Pancreas (tissue), 10 donors: ENCODE data around the gene PIGO. TPM values are rescaled to one million over a fixed set of nuclear protein-coding genes. Genes with fewer than 3 reads are reported as not detected.

ENCODE experiments used
- ATAC-seq, 4 donors: fragments of 200-7000 bp; cut with Tn5 transposase; one replicate each; pipeline versions ENCODE4 v1.8.0 to v1.9.1; 2020; ENCODE audit warnings: mild to moderate bottlenecking in 4 of 4, moderate library complexity in 4 of 4
- DNase-seq, 6 donors: peaks; one replicate each; pipeline ENCODE4 v3.0.0-alpha.2; 2020
- FAIRE-seq: peaks from 2 replicates; lab custom pipeline; 2012; peaks lifted over from hg19 to GRCh38; lab: Jason Lieb, UNC
- H3K27ac ChIP-seq, 4 donors: fragments of 200-600 bp; sonication (generic); 1 replicate in 3 of 4; 2 replicates in 1 of 4; pipeline versions ENCODE4 v1.5.0 to v1.8.0; 2020
- H3K27me3 ChIP-seq, 4 donors: fragments of 200-600 bp; one replicate each; pipeline ENCODE4 v1.8.0; 2021
- H3K36me3 ChIP-seq, 3 donors: fragments of 200-600 bp; sonication (generic) in 1 of 3; one replicate each; pipeline versions ENCODE4 v1.5.0 to v1.8.0; 2020 to 2021
- H3K4me1 ChIP-seq, 3 donors: fragments of 200-600 bp; one replicate each; pipeline ENCODE4 v1.8.0; 2021
- H3K4me3 ChIP-seq, 4 donors: fragments of 200-600 bp; sonication (generic) in 2 of 4; one replicate each; pipeline versions ENCODE4 v1.5.0 to v1.8.0; 2020 to 2021
- H3K9me3 ChIP-seq, 4 donors: fragments of 200-600 bp; one replicate each; pipeline ENCODE4 v1.8.0; 2021
- WGBS, 2 donors: extraction: QIAGEN DNeasy Blood & Tissue Kit; methylation state at CpG; one replicate each; pipeline ENCODE4 v1.1.7; 2013; 5-methylcytosine and 5-hydroxymethylcytosine counted together
- intact Hi-C, 3 donors: fragments of 100-400 bp; cut with DNase I; formaldehyde crosslinking; loops; one replicate each; pipeline versions ENCODE4 v1.11.1 to v1.14.2; 2022
- polyA plus RNA-seq, 2 donors: library from polyadenylated mRNA; stranded (reverse); fragments of 200-250 nt; gene quantifications; one replicate each; pipeline ENCODE4 v1.2.3, GENCODE V29; 2013
- total RNA-seq, 6 donors: library from RNA; stranded (reverse); fragmentation: NEBNext Ultra II Directional in 4 of 6; extraction: Animal tissue kit (Norgen Biotek cat#: 25700) in 4 of 6; gene quantifications; one replicate each; pipeline versions ENCODE4 v1.2.1 to v1.2.4, GENCODE V29; 2021 to 2023
- TF ChIP-seq, protein P1 (sequence below), 4 donors: fragments of 200-600 bp; sonication (generic) in 3 of 4; IDR thresholded peaks; one replicate each; pipeline versions ENCODE4 v1.5.0 to v1.8.0; 2021; ENCODE audit warnings: antibody characterized with exemption in 4 of 4
- donor health status: healthy with polysubstance abuse.
- donor health status: DM: no; HTN: no; CAD: no; lungs with moderate emphysema.
- donor health status: DM: no; HTN: no; CAD: no.
- donor health status: control.
- donor health status: control.
- donor health status: Bipolar disorder and iron deficiency.
- donor health status: DM: yes; HTN: yes; CAD: no.
- donor health status: DM: no; HTN: no; CAD: no.
- donor health status: DM: no; HTN: no; CAD: no.
- donor health status: DM: yes; HTN: yes; CAD: no.

PIGO gene
- total and polyA plus RNA-seq, 8 donors, result 14.2 to 26.1 (median 17.7) TPM

- no peak overlapping the region for H3K4me3 ChIP-seq
- no peak overlapping the region for H3K27ac ChIP-seq
- TF ChIP-seq, protein P1, sequence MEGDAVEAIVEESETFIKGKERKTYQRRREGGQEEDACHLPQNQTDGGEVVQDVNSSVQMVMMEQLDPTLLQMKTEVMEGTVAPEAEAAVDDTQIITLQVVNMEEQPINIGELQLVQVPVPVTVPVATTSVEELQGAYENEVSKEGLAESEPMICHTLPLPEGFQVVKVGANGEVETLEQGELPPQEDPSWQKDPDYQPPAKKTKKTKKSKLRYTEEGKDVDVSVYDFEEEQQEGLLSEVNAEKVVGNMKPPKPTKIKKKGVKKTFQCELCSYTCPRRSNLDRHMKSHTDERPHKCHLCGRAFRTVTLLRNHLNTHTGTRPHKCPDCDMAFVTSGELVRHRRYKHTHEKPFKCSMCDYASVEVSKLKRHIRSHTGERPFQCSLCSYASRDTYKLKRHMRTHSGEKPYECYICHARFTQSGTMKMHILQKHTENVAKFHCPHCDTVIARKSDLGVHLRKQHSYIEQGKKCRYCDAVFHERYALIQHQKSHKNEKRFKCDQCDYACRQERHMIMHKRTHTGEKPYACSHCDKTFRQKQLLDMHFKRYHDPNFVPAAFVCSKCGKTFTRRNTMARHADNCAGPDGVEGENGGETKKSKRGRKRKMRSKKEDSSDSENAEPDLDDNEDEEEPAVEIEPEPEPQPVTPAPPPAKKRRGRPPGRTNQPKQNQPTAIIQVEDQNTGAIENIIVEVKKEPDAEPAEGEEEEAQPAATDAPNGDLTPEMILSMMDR (IDR thresholded peaks at IDR 0.05), result no peak
- no peak for FAIRE-seq
- no peak for DNase-seq
- no peaks in the 10 kb centered on the region for H3K9me3 ChIP-seq
- H3K36me3 ChIP-seq, result no peaks in the 10 kb centered on the region
- 83 to 86% methylated on average over 7 of the region's 7 CpGs for WGBS, 2 donors
- H3K27me3 ChIP-seq, result no peaks in the 10 kb centered on the region
- H3K4me1 ChIP-seq, result peaks cover 0 to 3% (median 0%) of the 10 kb centered on the region in 3 donors
- no peak for ATAC-seq
- intact Hi-C loops, result loop anchor here in 1 of 3 donors (10.0 kb wide), 1 partner anchor 129 kb away; no protein-coding TSS in a partner anchor
Measured at GRCh38 chr9:35135988-35136387, 39.6 kb upstream of the PIGO start.

GRCh38 chr9:35134920-35135319 is 38.5 kb upstream of the PIGO start:
- TF ChIP-seq, protein P1 (IDR thresholded peaks at IDR 0.05), result no peak
- DNase-seq, result no peak
- no peak for FAIRE-seq
- Histone ChIP-seq H3K36me3 (no peaks in the 10 kb centered on the region), H3K27me3 (no peaks in the 10 kb centered on the region), H3K9me3 (no peaks in the 10 kb centered on the region), H3K27ac (no peak overlapping the region), H3K4me3 (no peak overlapping the region), H3K4me1 (peaks cover 0 to 3% (median 0%) of the 10 kb centered on the region in 3 donors)
- intact Hi-C loops, result loop anchor here in 1 of 3 donors (10.0 kb wide), 1 partner anchor 130 kb away; no protein-coding TSS in a partner anchor
- no peak for ATAC-seq
- WGBS, 2 donors, result 83 to 86% methylated on average over 6 of the region's 6 CpGs

DNA sequence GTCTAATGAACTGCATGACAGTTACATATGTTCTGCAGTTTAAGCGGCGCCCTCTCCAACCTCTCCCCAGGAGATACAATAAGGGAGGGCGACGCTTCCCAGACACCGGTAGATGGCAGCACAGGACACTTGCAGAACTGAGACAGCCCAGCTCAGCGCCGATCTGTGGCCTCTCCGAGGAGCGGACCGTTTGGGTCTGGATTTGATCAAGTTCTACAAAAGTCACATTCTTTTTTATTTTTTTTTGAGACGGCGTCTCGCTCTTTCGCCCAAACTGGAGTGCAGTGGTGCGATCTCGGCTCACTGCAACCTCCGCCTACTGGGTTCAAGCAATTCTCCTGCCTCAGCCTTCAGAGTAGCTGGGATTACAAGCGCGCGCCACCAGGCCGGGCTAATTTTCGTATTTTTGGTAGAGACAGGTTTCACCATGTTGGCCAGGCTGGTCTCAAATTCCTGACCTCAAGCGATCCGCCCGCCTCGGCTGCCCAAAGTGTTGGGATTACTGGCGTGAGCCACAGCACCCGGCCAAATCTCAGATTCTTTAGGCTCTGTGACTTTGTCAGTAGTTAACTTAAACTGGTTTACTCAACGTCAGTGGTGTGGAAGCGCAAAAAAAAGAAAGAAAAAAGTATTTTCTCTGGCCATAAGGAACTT is 20.6 kb upstream of the PIGO start:
- peak; percentile 65 for FAIRE-seq
- Histone ChIP-seq H3K27ac (peak overlapping the region; percentile 47 to 71 (median 60)), H3K9me3 (no peaks in the 10 kb centered on the region), H3K27me3 (no peaks in the 10 kb centered on the region), H3K4me3 (peak overlapping the region in 3 of 4 donors; percentile 22 to 51 (median 49)), H3K36me3 (no peaks in the 10 kb centered on the region), H3K4me1 (peaks cover 0 to 19% (median 9%) of the 10 kb centered on the region in 3 donors)
- peak; percentile 79 to 88 (median 83) for ATAC-seq
- intact Hi-C loops, result loop anchor here in 1 of 3 donors (5.0 kb wide), 1 partner anchor 145 kb away; no protein-coding TSS in a partner anchor
- TF ChIP-seq, protein P1 (IDR thresholded peaks at IDR 0.05), result peak; percentile 87 to 94 (median 90)
- peak; percentile 83 to 94 (median 90) for DNase-seq
- WGBS, 2 donors, result 17 to 23% methylated on average over 30 of the region's 30 CpGs

DNA sequence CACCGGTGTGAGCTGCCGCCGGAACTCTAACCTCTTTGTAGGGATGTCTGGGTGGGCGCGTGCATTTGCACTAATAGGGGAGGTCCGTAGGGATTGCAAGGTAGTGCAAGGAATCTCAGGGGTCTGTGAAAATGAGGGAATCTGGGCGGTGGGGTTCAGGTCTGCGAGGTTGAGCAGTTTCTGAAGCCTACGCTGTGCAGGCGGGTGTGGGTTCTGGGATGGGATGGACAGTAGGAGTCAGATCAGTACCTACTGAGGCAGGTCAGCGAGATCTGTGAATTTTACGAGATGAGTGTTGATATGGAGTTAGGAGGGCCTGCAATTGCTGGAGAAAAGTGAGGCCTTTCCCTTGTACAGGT is 20.1 kb upstream of the PIGO start:
- DNase-seq (no peak), ATAC-seq (peak; percentile 0 to 4 (median 0)), FAIRE-seq (no peak)
- TF ChIP-seq, protein P1 (IDR thresholded peaks at IDR 0.05), result no peak
- H3K27ac ChIP-seq, result peak overlapping the region; percentile 47 to 71 (median 60)
- H3K27me3 ChIP-seq, result no peaks in the 10 kb centered on the region
- H3K4me3 ChIP-seq, result peak overlapping the region; percentile 22 to 51 (median 44)
- 0 to 1% methylated on average over 12 of the region's 12 CpGs for WGBS, 2 donors
- no peaks in the 10 kb centered on the region for H3K9me3 ChIP-seq
- intact Hi-C loops, result loop anchor here in 1 of 3 donors (5.0 kb wide), 1 partner anchor 146 kb away; no protein-coding TSS in a partner anchor
- H3K36me3 ChIP-seq, result no peaks in the 10 kb centered on the region
- H3K4me1 ChIP-seq, result peaks cover 0 to 23% (median 12%) of the 10 kb centered on the region in 3 donors
